HL-60 (cell line): ENCODE data around the gene INSL3.

Experiments
- DNase-seq, 2 experiments: peaks; one replicate each; pipeline ENCODE4 v3.0.0-alpha.2; 2010 to 2020; ENCODE audit warnings: low read depth in 1 of 2, low spot score in 1 of 2
- H3K27ac ChIP-seq: fragments of 250-450 bp; sonication (Bioruptor Pico); replicated peaks from 2 replicates; pipeline ENCODE4 v1.5.1; 2020; ENCODE audit warnings: mild to moderate bottlenecking, moderate library complexity
- H3K27me3 ChIP-seq: fragments of 250-450 bp; sonication (Bioruptor Pico); 2 replicates; pipeline ENCODE4 v1.5.1; 2021; ENCODE audit warnings: mild to moderate bottlenecking, moderate library complexity; ENCODE audit not compliant: insufficient read depth, poor library complexity, severe bottlenecking
- H3K4me3 ChIP-seq: replicated peaks from 2 replicates; pipeline ENCODE4 v1.5.1; 2011; ENCODE audit warnings: mild to moderate bottlenecking, control low read depth, low read length; ENCODE audit not compliant: insufficient read depth
- GABPA ChIP-seq: IDR thresholded peaks from 2 replicates; pipeline ENCODE4 v1.6.1; 2012; ENCODE audit warnings: low read depth
- POLR2AphosphoS5 ChIP-seq: IDR thresholded peaks from 2 replicates; pipeline ENCODE4 v1.6.1; 2012; ENCODE audit warnings: low read depth
- SPI1 ChIP-seq: IDR thresholded peaks from 2 replicates; pipeline ENCODE4 v1.6.1; 2012; ENCODE audit warnings: low read depth, mild to moderate bottlenecking, borderline replicate concordance
- TF ChIP-seq, protein P1 (sequence below): IDR thresholded peaks from 2 replicates; pipeline ENCODE4 v1.6.1; 2012; ENCODE audit warnings: low read depth; ENCODE audit not compliant: insufficient replicate concordance
- TF ChIP-seq, protein P2 (sequence below): IDR thresholded peaks from one replicate; pipeline ENCODE4 v1.5.1; 2011; ENCODE audit warnings: low read length, control low read depth, inconsistent platforms; ENCODE audit not compliant: insufficient read depth

INSL3 gene

DNA sequence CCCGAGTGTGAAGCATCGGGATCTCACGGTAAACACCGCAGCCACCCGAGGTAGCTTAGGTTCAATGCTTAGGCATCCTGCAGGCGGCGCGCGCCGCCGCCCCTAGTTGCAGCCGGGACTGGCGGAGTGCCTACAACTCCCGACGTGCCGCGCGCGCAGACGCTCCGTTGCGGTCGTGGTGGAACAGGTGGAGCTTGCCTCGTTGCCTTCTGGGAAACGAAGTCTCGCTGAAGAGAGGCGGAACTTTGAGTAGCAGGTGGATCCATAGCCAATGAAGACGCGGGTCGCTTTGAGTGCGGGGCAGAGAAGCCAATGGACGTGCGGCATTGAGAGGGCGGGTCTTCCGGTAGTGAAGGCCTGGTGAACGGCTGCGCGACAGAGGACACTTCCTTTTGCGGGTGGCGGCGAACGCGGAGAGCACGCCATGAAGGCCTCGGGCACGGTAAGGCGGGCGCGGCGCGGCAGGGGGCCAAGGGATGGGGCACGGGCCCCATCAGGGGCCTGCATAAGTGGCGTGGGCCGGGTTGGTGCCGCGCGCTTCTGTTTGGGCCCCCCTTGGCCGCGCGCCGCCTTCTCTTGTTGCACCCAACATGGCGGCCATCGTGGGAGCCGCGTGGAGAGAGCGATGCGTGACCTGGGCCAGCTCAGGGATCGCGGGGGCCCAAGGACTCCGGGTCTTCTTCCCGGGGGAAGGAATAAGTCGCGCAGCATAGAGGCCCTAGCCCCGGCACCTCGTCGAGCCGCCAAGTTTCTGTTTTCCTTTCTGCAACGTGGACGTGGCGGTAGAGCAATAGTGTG is 38.4 kb upstream of the INSL3 start, which contains the start of gene RPL18A:
TSS of gene RPL18A (plus strand) at position 378 of the 798 bp plus-strand sequence. CDS start at position 425, 47 bp downstream.
- peak; percentile 98 for TF ChIP-seq POLR2AphosphoS5
- TF ChIP-seq SPI1: peak; percentile 55; the same call in 1 of the 2 replicates
- TF ChIP-seq GABPA: peak; percentile 95
- TF ChIP-seq, protein P1, sequence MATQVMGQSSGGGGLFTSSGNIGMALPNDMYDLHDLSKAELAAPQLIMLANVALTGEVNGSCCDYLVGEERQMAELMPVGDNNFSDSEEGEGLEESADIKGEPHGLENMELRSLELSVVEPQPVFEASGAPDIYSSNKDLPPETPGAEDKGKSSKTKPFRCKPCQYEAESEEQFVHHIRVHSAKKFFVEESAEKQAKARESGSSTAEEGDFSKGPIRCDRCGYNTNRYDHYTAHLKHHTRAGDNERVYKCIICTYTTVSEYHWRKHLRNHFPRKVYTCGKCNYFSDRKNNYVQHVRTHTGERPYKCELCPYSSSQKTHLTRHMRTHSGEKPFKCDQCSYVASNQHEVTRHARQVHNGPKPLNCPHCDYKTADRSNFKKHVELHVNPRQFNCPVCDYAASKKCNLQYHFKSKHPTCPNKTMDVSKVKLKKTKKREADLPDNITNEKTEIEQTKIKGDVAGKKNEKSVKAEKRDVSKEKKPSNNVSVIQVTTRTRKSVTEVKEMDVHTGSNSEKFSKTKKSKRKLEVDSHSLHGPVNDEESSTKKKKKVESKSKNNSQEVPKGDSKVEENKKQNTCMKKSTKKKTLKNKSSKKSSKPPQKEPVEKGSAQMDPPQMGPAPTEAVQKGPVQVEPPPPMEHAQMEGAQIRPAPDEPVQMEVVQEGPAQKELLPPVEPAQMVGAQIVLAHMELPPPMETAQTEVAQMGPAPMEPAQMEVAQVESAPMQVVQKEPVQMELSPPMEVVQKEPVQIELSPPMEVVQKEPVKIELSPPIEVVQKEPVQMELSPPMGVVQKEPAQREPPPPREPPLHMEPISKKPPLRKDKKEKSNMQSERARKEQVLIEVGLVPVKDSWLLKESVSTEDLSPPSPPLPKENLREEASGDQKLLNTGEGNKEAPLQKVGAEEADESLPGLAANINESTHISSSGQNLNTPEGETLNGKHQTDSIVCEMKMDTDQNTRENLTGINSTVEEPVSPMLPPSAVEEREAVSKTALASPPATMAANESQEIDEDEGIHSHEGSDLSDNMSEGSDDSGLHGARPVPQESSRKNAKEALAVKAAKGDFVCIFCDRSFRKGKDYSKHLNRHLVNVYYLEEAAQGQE: peak; percentile 79
- TF ChIP-seq, protein P2, sequence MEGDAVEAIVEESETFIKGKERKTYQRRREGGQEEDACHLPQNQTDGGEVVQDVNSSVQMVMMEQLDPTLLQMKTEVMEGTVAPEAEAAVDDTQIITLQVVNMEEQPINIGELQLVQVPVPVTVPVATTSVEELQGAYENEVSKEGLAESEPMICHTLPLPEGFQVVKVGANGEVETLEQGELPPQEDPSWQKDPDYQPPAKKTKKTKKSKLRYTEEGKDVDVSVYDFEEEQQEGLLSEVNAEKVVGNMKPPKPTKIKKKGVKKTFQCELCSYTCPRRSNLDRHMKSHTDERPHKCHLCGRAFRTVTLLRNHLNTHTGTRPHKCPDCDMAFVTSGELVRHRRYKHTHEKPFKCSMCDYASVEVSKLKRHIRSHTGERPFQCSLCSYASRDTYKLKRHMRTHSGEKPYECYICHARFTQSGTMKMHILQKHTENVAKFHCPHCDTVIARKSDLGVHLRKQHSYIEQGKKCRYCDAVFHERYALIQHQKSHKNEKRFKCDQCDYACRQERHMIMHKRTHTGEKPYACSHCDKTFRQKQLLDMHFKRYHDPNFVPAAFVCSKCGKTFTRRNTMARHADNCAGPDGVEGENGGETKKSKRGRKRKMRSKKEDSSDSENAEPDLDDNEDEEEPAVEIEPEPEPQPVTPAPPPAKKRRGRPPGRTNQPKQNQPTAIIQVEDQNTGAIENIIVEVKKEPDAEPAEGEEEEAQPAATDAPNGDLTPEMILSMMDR: peak; percentile 88
- Histone ChIP-seq H3K4me3 (peak within 1 kb of the TSS; percentile 57), H3K27ac (peak within 1 kb of the TSS; percentile 97), H3K27me3 (no peaks in the 10 kb centered on the region)
- peak; percentile 100 for DNase-seq

DNA sequence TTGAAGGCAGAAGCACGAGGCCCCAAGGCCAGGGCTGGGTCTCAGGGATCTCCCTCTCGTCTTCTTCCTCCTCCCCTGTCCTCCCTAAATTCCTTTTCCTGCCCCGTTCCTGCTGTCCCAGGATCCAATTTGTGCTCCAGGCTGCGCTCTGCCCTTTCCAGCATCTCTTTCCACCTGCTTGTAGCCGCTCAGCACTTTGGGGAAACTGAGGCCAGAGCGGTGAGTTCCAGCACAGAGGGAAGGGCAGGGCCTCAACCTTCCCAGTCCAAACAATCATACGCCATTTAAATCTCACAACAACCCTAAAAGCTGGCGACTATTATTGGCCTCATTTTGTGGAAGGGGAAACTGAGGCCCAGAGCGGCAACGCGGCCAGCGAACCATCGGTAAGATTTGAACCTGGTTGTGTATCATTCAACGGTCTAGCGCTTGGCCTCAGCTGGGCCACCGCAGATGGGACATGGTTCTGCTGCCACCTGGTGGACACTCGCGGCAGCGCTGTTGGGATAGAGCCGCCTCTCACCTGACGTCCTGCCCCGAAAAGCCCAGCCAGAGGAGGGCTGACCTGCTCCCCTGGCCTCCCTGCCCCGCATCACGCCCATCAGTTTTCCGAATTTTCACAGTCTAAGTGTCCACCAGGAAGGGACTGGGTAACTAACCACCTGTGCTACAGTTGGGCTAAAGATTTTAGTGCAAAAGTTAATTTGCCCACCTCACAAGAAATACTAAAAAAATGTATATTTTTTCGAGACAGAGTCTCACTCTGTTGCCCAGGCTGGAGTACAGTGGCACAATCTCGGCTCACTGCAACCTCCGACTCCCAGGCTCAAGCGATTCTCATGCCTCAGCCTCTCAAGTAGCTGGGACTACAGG is 34.2 kb upstream of the INSL3 start:
- DNase-seq: peak in 1 of 2 experiments; percentile 77
- H3K27me3 ChIP-seq: no peaks in the 10 kb centered on the region
- no peak overlapping the region for H3K4me3 ChIP-seq
- TF ChIP-seq POLR2AphosphoS5: no peak
- TF ChIP-seq, protein P2: peak; percentile 97
- TF ChIP-seq SPI1: no peak
- TF ChIP-seq, protein P1: no peak
- H3K27ac ChIP-seq: no peak overlapping the region

DNA sequence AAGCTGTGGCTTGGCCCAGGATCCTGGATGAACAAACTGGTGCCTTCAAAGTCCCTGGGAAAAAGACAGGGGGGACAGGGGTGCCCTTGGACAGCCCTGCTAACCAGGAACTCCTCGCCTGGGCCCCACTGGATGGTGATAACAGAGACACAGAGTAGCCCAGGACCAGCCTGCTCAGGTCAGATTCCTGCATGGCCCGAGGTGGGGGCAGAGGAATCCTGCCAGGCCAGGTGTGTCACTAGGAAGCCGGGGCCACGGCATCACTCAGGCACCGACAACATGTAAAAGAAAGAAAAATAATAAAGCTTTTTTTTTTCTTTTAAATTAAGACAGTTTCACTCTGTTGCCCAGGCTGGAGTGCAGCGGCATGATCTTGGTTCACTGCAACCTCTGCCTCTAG is 32.7 kb upstream of the INSL3 start:
- H3K4me3 ChIP-seq: no peak overlapping the region
- H3K27ac ChIP-seq: no peak overlapping the region
- TF ChIP-seq, protein P1: no peak
- no peak for TF ChIP-seq SPI1
- TF ChIP-seq GABPA: no peak
- TF ChIP-seq, protein P2: no peak
- TF ChIP-seq POLR2AphosphoS5: no peak
- no peak for DNase-seq
- H3K27me3 ChIP-seq: no peaks in the 10 kb centered on the region
